ENCODE measurements around the gene RPL31. TPM values are rescaled to one million over a fixed set of nuclear protein-coding genes. Genes with fewer than 3 reads are reported as not detected.

The RPL31 gene
- total RNA-seq, 1 donor from 2014 or later, result 1,065 TPM

- intact Hi-C loops (cut with DNase I), result no loop called here
- H3K4me3 ChIP-seq, result no peak overlapping the region
- DNase-seq (no peak), ATAC-seq (no peak)
- no peaks in the 10 kb centered on the region for H3K4me1 ChIP-seq
- H3K9me3 ChIP-seq, result no peaks in the 10 kb centered on the region
- H3K27ac ChIP-seq, result no peak overlapping the region
- H3K27me3 ChIP-seq (ENCODE audit: low read depth), result no peaks in the 10 kb centered on the region
- TF ChIP-seq, protein P1, sequence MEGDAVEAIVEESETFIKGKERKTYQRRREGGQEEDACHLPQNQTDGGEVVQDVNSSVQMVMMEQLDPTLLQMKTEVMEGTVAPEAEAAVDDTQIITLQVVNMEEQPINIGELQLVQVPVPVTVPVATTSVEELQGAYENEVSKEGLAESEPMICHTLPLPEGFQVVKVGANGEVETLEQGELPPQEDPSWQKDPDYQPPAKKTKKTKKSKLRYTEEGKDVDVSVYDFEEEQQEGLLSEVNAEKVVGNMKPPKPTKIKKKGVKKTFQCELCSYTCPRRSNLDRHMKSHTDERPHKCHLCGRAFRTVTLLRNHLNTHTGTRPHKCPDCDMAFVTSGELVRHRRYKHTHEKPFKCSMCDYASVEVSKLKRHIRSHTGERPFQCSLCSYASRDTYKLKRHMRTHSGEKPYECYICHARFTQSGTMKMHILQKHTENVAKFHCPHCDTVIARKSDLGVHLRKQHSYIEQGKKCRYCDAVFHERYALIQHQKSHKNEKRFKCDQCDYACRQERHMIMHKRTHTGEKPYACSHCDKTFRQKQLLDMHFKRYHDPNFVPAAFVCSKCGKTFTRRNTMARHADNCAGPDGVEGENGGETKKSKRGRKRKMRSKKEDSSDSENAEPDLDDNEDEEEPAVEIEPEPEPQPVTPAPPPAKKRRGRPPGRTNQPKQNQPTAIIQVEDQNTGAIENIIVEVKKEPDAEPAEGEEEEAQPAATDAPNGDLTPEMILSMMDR (IDR thresholded peaks at IDR 0.05), result no peak
- H3K36me3 ChIP-seq, result peaks cover 52% of the 10 kb centered on the region
Measured at GRCh38 chr2:101053117-101053516, 51.0 kb downstream of the RPL31 start.

Other genes with a start within 250 kb of the RPL31 start
- gene NPAS2, start 182.2 kb upstream of the RPL31 start, total RNA-seq, result 10.1 TPM
- gene TBC1D8, start 149.1 kb downstream of the RPL31 start, total RNA-seq, result 30.2 TPM

Data from lower lobe of right lung (tissue), 2 donors.